Large intestine (tissue), 3 donors: ENCODE measurements around the gene GPRC5C. TPM values are rescaled to one million over a fixed set of nuclear protein-coding genes. Genes with fewer than 3 reads are reported as not detected.

ENCODE experiments used
- DNase-seq, 2 donors: peaks; one replicate each; pipeline versions ENCODE4 v3.0.0 to v3.0.0-alpha.2; 2013
- H3K27ac ChIP-seq: one replicate; pipeline ENCODE4 v1.5.1; 2013; ENCODE audit warnings: low read length
- H3K27me3 ChIP-seq: 2 replicates; pipeline ENCODE4 v1.6.1; 2013; ENCODE audit warnings: low read length; ENCODE audit not compliant: control insufficient read depth, insufficient read depth
- H3K36me3 ChIP-seq: 2 replicates; pipeline ENCODE4 v1.6.1; 2013; ENCODE audit warnings: low read length; ENCODE audit not compliant: control insufficient read depth, insufficient read depth
- H3K4me1 ChIP-seq: one replicate; pipeline ENCODE4 v1.6.1; 2013; ENCODE audit warnings: low read length; ENCODE audit not compliant: control insufficient read depth, insufficient read depth
- H3K4me3 ChIP-seq: one replicate; pipeline ENCODE4 v1.5.1; 2013; ENCODE audit warnings: low read length
- H3K9me3 ChIP-seq: one replicate; pipeline ENCODE4 v1.6.1; 2013; ENCODE audit warnings: mild to moderate bottlenecking, low read depth, low read length, moderate library complexity; ENCODE audit not compliant: control insufficient read depth
- WGBS: methylation state at CpG from one replicate; pipeline ENCODE4 v1.1.5; 2013; ENCODE audit warnings: low lambda C conversion rate; ENCODE audit not compliant: insufficient coverage; 5-methylcytosine and 5-hydroxymethylcytosine counted together
- polyA plus RNA-seq: library from polyadenylated mRNA; unstranded; fragments of 120-200 nt; gene quantifications from one replicate; pipeline ENCODE4 v1.2.1, GENCODE V29; 2013

Gene GPRC5C
- polyA plus RNA-seq, 1 donor: 38.8 TPM

DNA sequence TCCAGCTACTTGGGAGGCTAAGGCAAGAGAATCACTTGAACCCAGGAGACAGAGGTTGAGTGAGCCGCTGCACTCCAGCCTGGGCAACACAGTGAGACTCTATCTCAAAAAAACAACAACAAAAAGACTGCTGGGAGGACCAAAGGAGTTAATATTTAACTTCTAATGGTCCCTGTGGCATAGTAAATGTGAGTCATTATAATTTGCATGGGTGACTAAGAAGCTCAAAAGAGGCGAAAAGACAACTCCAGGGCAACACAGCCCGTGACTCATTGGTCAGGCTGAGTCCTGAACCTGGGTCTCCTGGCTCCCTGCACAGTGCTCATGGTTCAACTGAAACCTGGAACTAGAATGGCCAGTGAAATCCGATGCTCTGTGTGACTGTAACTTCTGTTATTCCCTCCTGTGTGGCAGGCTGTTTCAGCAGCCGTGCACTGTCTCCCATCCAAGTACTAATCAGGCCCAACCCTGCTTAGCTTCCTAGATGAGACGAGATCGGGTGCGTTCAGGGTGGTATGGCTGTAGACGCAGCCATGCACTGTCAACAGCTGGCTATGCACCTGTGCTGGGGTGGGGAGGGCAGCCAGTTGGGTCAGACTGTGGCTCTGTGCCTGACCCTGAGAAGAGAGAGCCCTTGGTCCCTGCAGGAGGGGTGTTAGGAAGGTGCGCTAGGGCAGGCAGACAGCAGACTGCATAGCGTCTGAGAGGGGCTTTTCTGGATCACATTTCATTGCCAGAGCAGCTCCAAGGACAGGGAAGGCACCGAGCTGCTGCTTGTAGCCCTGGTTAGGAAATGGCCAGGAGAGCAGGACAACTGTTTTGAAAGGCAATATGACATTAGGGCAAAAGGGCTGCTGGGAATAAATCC lies 14.5 kb upstream of the GPRC5C start:
- H3K9me3 ChIP-seq: no peaks in the 10 kb centered on the region
- H3K4me1 ChIP-seq: peaks cover 27% of the 10 kb centered on the region
- WGBS: no CpG with 5 or more reads among the region's 12 CpGs
- no peaks in the 10 kb centered on the region for H3K27me3 ChIP-seq
- no peak overlapping the region for H3K4me3 ChIP-seq
- peak; percentile 53 to 65 for DNase-seq
- no peaks in the 10 kb centered on the region for H3K36me3 ChIP-seq
- no peak overlapping the region for H3K27ac ChIP-seq

DNA sequence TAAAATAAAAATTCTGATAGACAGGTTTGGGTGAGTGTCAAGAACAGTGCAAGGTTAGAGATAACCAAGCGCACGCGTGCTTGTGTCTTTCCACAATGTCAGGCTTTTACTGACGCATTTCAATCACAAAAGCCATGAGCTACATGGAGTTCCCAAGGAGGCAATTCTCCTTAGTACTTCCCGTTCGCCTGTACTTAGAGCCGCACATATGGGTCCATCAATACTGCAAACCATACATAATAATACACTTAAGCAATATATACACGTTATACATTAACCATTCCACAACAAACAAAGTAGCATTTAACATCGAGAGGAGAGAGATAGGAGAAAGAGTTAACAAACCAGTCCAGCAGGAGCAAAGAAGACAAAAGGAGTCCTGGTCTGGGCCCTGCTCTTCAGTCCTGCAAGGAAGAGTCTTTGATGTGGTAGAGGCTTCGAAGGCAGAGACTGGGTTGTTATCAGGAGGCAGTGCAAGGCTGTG lies 11.9 kb upstream of the GPRC5C start:
- peak in 1 of 2 donors; percentile 72 for DNase-seq
- Histone ChIP-seq H3K27me3 (no peaks in the 10 kb centered on the region), H3K4me1 (peaks cover 30% of the 10 kb centered on the region), H3K9me3 (no peaks in the 10 kb centered on the region), H3K27ac (peak overlapping the region; percentile 9), H3K4me3 (no peak overlapping the region), H3K36me3 (no peaks in the 10 kb centered on the region)
- 20% methylated on average over 1 of the region's 10 CpGs for WGBS

DNA sequence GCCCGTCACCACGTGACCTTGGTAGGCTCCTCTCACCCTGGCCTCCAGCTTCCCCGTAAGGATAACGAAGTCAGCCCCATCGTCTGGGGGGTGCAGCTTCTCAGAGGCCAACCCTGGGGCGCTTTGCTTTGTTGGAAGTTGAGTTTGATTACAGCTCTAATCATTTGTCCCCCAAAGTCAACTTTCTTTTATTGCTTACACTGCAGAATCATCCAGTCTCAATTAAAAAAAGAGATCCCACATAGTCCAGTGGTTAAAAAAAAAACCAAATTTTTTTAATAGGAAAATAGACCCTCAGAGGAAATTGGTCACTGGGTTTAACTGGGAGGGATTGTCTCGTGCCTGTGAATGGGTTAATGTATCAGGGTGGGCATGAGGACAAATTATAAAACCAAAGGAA lies 7.8 kb upstream of the GPRC5C start:
- WGBS: 100% methylated on average over 1 of the region's 7 CpGs
- Histone ChIP-seq H3K27me3 (no peaks in the 10 kb centered on the region), H3K27ac (no peak overlapping the region), H3K36me3 (no peaks in the 10 kb centered on the region), H3K9me3 (no peaks in the 10 kb centered on the region), H3K4me1 (peaks cover 41% of the 10 kb centered on the region), H3K4me3 (no peak overlapping the region)
- DNase-seq: no peak

DNA sequence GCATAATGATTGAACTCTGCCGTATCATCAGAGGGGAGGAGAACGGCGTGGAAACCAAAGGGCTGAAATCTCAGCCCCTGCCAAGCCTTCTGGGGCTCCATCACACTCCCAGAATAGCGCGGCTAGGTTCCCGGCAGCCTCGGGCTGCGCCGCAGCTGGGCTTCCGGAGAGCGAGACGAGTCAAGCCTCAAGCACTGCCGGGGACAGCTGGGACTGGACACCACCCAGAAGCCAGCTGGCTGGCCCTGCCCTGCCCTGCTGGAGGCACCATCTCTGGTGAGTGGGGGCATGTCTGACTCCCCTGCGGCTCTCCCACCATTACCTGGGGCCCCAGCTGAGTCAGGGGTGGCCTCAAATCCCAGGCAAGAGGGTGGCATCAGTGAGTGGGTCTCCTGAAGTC lies 7.2 kb upstream of the GPRC5C start:
- Histone ChIP-seq H3K9me3 (no peaks in the 10 kb centered on the region), H3K36me3 (no peaks in the 10 kb centered on the region), H3K4me1 (peaks cover 46% of the 10 kb centered on the region), H3K4me3 (no peak overlapping the region), H3K27me3 (no peaks in the 10 kb centered on the region), H3K27ac (no peak overlapping the region)
- no CpG with 5 or more reads among the region's 14 CpGs for WGBS
- DNase-seq: no peak

DNA sequence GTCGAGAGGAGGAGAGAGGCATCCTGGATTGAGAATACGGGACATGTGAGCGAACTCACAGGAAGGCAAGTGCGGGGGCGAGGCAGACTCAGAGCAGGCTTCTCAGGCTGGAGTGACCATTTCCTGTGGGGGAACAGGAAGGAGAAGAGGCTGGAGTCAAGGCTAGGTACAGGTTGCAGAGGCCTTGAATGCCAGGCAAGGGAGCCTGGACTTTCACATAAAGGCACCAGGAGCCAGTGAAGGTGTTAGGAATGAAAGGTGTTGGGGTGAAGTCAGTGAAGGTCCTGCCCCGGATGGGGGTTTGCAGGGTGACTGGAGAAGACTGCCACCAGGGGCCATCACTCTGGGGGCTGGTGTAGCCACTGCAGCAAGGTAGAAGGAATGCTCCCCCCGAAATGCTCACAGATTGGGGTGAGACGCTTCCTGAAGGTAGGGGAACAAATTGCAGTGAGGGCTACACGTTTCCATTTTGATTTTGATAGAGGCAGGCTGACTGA lies 5.3 kb upstream of the GPRC5C start:
- no peaks in the 10 kb centered on the region for H3K36me3 ChIP-seq
- WGBS: no CpG with 5 or more reads among the region's 9 CpGs
- peak in 1 of 2 donors; percentile 28 for DNase-seq
- peaks cover 49% of the 10 kb centered on the region for H3K4me1 ChIP-seq
- peak overlapping the region; percentile 93 for H3K27ac ChIP-seq
- H3K4me3 ChIP-seq: no peak overlapping the region
- no peaks in the 10 kb centered on the region for H3K9me3 ChIP-seq
- no peaks in the 10 kb centered on the region for H3K27me3 ChIP-seq

DNA sequence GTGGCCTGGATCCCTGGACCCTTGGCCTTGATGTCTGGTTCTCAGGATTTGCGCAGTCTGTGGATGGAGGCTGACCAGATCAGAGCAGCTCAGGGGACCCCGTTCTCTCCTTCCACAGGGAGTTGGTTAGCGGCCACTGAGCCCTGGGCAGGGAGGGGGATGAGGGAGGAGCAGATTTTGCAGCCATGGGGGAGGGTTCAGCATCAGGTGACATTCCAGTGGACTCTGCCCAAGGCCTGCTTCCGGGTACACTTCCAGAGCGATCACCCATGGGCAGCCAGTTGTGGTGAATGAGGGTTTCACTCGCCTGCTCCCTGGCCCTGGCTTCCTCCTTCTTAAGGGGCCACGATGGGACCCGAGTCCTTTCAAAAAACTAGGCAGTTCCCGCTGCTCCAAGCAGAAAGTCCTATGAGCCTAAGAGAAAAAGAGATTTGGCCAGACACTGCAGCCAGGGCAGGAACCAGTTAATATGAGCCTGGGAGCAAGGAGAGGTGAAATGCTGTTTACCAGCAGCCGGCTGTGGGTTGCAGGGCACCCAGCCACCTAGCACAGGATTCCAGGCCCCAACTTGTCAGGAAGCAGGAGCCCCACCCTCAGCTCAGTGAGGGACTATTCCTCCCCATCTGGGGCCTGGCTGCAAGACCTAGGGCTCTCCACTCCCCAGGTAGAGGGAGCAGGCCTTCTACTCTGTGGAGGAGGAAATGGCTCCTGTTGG lies 4.7 kb upstream of the GPRC5C start:
- WGBS: no CpG with 5 or more reads among the region's 10 CpGs
- Histone ChIP-seq H3K36me3 (no peaks in the 10 kb centered on the region), H3K27me3 (peaks cover 3% of the 10 kb centered on the region), H3K4me3 (no peak overlapping the region), H3K4me1 (peaks cover 49% of the 10 kb centered on the region), H3K27ac (peak overlapping the region; percentile 93), H3K9me3 (no peaks in the 10 kb centered on the region)
- peak; percentile 85 to 92 for DNase-seq

DNA sequence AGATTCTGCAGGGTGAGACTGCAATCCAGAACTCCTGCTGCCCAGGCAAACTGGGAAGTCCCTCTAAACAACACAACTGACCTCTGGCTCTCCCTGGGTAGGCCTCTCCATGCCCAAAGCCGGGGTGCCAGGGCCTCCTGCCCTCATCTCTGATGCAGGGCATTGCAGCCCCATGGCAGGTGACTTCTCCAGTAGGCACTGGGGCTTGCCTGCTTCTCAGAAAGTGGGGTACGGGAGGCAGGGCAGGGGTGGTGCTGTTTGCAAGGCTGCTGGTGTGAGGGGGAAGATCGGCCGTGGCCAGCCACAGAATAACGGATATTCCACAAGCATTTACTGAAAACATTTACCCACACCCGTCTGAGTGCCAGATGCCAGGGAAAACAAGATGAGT lies 4.1 kb upstream of the GPRC5C start:
- H3K4me3 ChIP-seq: no peak overlapping the region
- H3K9me3 ChIP-seq: no peaks in the 10 kb centered on the region
- H3K4me1 ChIP-seq: peaks cover 52% of the 10 kb centered on the region
- no peaks in the 10 kb centered on the region for H3K36me3 ChIP-seq
- no CpG with 5 or more reads among the region's 6 CpGs for WGBS
- H3K27ac ChIP-seq: peak overlapping the region; percentile 93
- H3K27me3 ChIP-seq: peaks cover 4% of the 10 kb centered on the region
- DNase-seq: no peak

DNA sequence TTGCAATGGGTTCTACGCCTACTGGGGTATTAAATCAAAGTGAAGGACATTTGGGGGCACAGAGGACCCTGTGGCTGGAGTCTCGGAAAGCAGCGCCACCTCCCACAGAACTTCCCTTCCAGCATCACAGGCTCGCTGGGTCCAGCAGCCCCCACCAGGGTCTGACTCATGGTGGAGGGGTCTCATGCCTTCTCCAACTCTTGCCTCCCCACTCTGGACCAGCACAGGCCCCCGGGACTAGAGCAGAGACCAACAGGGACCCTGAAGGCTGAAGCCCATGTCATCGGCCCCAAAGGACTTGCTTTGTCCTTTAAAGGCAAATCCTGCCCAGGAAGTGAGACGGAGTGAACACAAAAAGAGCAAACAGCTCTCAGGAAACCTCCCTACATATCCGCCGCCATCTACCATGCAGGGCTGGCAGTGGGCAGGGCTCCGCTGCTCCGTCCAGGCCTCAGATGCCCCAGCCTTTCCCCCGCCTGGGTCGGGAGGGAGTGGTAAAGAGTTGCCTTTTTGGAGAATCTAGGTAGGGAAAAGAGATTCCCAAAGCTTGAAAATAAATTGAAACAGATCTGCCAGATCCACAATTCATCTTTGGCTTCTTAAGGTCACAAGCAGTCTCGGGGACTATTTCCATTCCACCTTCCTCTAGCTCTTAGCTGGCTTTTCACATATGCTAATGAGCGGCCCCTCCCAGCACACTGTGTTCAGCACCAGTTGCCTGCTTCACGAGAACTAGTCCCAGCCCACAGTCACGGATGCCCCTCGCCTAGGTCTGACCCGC lies 2.1 kb upstream of the GPRC5C start:
- peaks cover 57% of the 10 kb centered on the region for H3K4me1 ChIP-seq
- no CpG with 5 or more reads among the region's 19 CpGs for WGBS
- no peak for DNase-seq
- no peaks in the 10 kb centered on the region for H3K9me3 ChIP-seq
- H3K27ac ChIP-seq: peak overlapping the region; percentile 95
- H3K4me3 ChIP-seq: peak overlapping the region; percentile 63
- H3K27me3 ChIP-seq: peaks cover 10% of the 10 kb centered on the region
- no peaks in the 10 kb centered on the region for H3K36me3 ChIP-seq

DNA sequence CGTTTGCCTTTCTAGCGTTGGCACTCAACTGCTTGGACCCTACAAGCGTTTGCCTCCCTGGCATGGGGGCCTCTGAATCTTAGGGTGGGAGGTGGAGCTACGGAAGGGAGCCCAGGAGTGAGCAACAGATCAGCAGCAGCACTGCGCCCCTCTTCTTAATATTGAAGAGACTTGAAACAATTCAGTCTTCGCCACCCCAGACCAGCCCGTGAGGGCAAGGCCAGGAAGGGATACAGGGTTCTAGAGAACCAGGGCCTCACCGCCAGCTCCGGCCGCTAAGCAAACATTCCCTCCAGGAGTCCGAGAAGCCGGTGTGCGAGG lies 1.5 kb upstream of the GPRC5C start:
- peak overlapping the region; percentile 63 for H3K4me3 ChIP-seq
- no CpG with 5 or more reads among the region's 13 CpGs for WGBS
- no peak for DNase-seq

More for the DNA sequence above, 1.5 kb upstream of the GPRC5C start:
- Histone ChIP-seq H3K9me3 (no peaks in the 10 kb centered on the region), H3K27me3 (peaks cover 10% of the 10 kb centered on the region), H3K4me1 (peaks cover 53% of the 10 kb centered on the region), H3K27ac (peak overlapping the region; percentile 95), H3K36me3 (no peaks in the 10 kb centered on the region)
